IMR-90 (cell line): ENCODE data around the gene SNX27. TPM values are rescaled to one million over a fixed set of nuclear protein-coding genes. Genes with fewer than 3 reads are reported as not detected.

Experiments used
- ATAC-seq: fragments of 200-7000 bp; cut with Tn5 transposase; 2 replicates; pipeline ENCODE4 v1.9.1; 2020; ENCODE audit warnings: low read depth, mild to moderate bottlenecking, moderate library complexity
- BruUV-seq: library from RNA; stranded (reverse); fragments of 400-500 nt; replicated peaks from 2 replicates; lab custom pipeline; 2021; lab: Mats Ljungman, UMichigan
- CTCF ChIA-PET: fragments of 300-600 bp; formaldehyde crosslinking; extraction: SDS; loops from one replicate; lab custom pipeline; 2021; ENCODE audit warnings: antibody characterized with exemption; lab: Yijun Ruan, JAX
- POLR2A ChIA-PET: fragments of 300-600 bp; sonication (Branson Sonifier 250); formaldehyde crosslinking; loops from one replicate; lab custom pipeline; 2022; ENCODE audit warnings: antibody characterized with exemption; ENCODE audit not compliant: unreplicated experiment; lab: Charles Lee
- DNase-seq: peaks from one replicate; pipeline ENCODE4 v3.0.0; 2013
- H2AFZ ChIP-seq: replicated peaks from 2 replicates; pipeline ENCODE3; 2013; ENCODE audit warnings: low read length, mild to moderate bottlenecking; ENCODE audit not compliant: poor library complexity
- H2AK5ac ChIP-seq: 2 replicates; pipeline ENCODE4 v1.6.1; 2013; ENCODE audit warnings: low read depth, low read length, inconsistent platforms
- H2AK9ac ChIP-seq: replicated peaks from 2 replicates; pipeline ENCODE3; 2013; ENCODE audit warnings: mild to moderate bottlenecking, low read depth, low read length, moderate library complexity; ENCODE audit not compliant: poor library complexity
- H2BK120ac ChIP-seq: 2 replicates; pipeline ENCODE4 v1.6.1; 2013; ENCODE audit warnings: low read depth, low read length, inconsistent platforms
- H2BK15ac ChIP-seq: 3 replicates; pipeline ENCODE4 v1.6.1; 2013; ENCODE audit warnings: low read depth, low read length, inconsistent platforms
- H2BK20ac ChIP-seq: 2 replicates; pipeline ENCODE4 v1.6.1; 2013; ENCODE audit warnings: low read depth, mild to moderate bottlenecking, inconsistent platforms, low read length, moderate library complexity
- H2BK5ac ChIP-seq: 2 replicates; pipeline ENCODE4 v1.6.1; 2013; ENCODE audit warnings: mild to moderate bottlenecking, low read depth, low read length, inconsistent platforms; ENCODE audit not compliant: poor library complexity, severe bottlenecking
- H3K14ac ChIP-seq: replicated peaks from 2 replicates; pipeline ENCODE4 v1.6.1; 2013; ENCODE audit warnings: low read depth, low read length, inconsistent platforms
- H3K18ac ChIP-seq: 2 replicates; pipeline ENCODE4 v1.6.1; 2013; ENCODE audit warnings: low read depth, low read length, control low read depth
- H3K23ac ChIP-seq: 2 replicates; pipeline ENCODE4 v1.6.1; 2013; ENCODE audit warnings: low read depth, low read length, inconsistent platforms
- H3K27ac ChIP-seq: 2 replicates; pipeline ENCODE4 v1.5.1; 2013; ENCODE audit warnings: mild to moderate bottlenecking, control low read depth, low read length; ENCODE audit not compliant: insufficient read depth
- H3K27me3 ChIP-seq: 2 replicates; pipeline ENCODE4 v1.6.1; 2013; ENCODE audit warnings: low read length; ENCODE audit not compliant: control insufficient read depth, insufficient read depth
- H3K36me3 ChIP-seq: 2 replicates; pipeline ENCODE4 v1.6.1; 2013; ENCODE audit warnings: low read length, mixed read lengths; ENCODE audit not compliant: control insufficient read depth, insufficient read depth
- H3K4ac ChIP-seq: 2 replicates; pipeline ENCODE4 v1.6.1; 2013; ENCODE audit warnings: low read depth, low read length, inconsistent platforms
- H3K4me1 ChIP-seq: 2 replicates; pipeline ENCODE4 v1.6.1; 2013; ENCODE audit warnings: low read length, mixed read lengths; ENCODE audit not compliant: control insufficient read depth, insufficient read depth
- H3K4me2 ChIP-seq: 2 replicates; pipeline ENCODE4 v1.6.1; 2013; ENCODE audit warnings: low read depth, mild to moderate bottlenecking, control low read depth, low read length, moderate library complexity
- H3K4me3 ChIP-seq: 2 replicates; pipeline ENCODE4 v1.5.1; 2013; ENCODE audit warnings: low read depth, mild to moderate bottlenecking, control low read depth, low read length, moderate library complexity; ENCODE audit not compliant: insufficient read depth
- H3K56ac ChIP-seq: 2 replicates; pipeline ENCODE4 v1.6.1; 2013; ENCODE audit warnings: low read length, inconsistent platforms; ENCODE audit not compliant: insufficient read depth; ENCODE audit errors: extremely low read depth
- H3K79me1 ChIP-seq, 2 experiments: 2 replicates each; pipeline ENCODE4 v1.6.1; 2013; ENCODE audit warnings: low read length in 2 of 2, inconsistent platforms in 1 of 2, low read depth in 1 of 2
- H3K9ac ChIP-seq: 2 replicates; pipeline ENCODE4 v1.6.1; 2013; ENCODE audit warnings: low read depth, low read length, control low read depth
- H3K9me1 ChIP-seq: 2 replicates; pipeline ENCODE4 v1.6.1; 2013; ENCODE audit warnings: low read length, inconsistent platforms; ENCODE audit not compliant: insufficient read depth
- H3K9me3 ChIP-seq: 2 replicates; pipeline ENCODE4 v1.6.1; 2013; ENCODE audit warnings: low read length; ENCODE audit not compliant: control insufficient read depth, insufficient read depth
- H4K20me1 ChIP-seq: 2 replicates; pipeline ENCODE4 v1.6.1; 2013; ENCODE audit warnings: low read length, inconsistent platforms; ENCODE audit not compliant: insufficient read depth
- H4K5ac ChIP-seq: 2 replicates; pipeline ENCODE4 v1.6.1; 2013; ENCODE audit warnings: mild to moderate bottlenecking, low read depth, low read length, control low read depth
- H4K8ac ChIP-seq, 2 experiments: 2 replicates each; pipeline ENCODE4 v1.6.1; 2013; ENCODE audit warnings: low read depth in 2 of 2, low read length in 2 of 2, control low read depth in 1 of 2, inconsistent platforms in 1 of 2
- H4K91ac ChIP-seq: 2 replicates; pipeline ENCODE4 v1.6.1; 2013; ENCODE audit warnings: low read depth, low read length, inconsistent platforms; ENCODE audit not compliant: insufficient read depth
- CEBPB ChIP-seq: IDR thresholded peaks from 2 replicates; pipeline ENCODE4 v1.6.1; 2012; ENCODE audit warnings: low read depth, low read length, improper control_type of control experiment
- WGBS, 2 experiments: methylation state at CpG; one replicate each; pipeline versions ENCODE4 v1.1.5 to v1.1.7; 2013; ENCODE audit warnings: missing lambda C conversion rate in 2 of 2; ENCODE audit not compliant: insufficient read length in 1 of 2; ENCODE audit errors: extremely low coverage in 2 of 2; 5-methylcytosine and 5-hydroxymethylcytosine counted together
- dilution Hi-C: fragments of 300-500 bp; cut with HindIII; formaldehyde crosslinking; loops from one replicate; pipeline ENCODE4 v1.14.3; 2018; ENCODE audit warnings: low sequenced_read_pairs; ENCODE audit not compliant: unreplicated experiment
- in situ Hi-C: fragments of 300-500 bp; cut with MboI; formaldehyde crosslinking; loops from 3 replicates; pipeline ENCODE4 v1.14.3; 2019; ENCODE audit warnings: low sequenced_read_pairs, inconsistent platforms, mixed read lengths
- intact Hi-C: fragments of 100-400 bp; cut with micrococcal nuclease; formaldehyde crosslinking; loops from 2 replicates; pipeline ENCODE4 v1.10.0; 2022
- polyA plus RNA-seq, 3 experiments: library from polyadenylated mRNA; depleted of rRNA; stranded (reverse); fragments of >200 nt; gene quantifications; 2 replicates each; pipeline ENCODE4 v1.2.3, GENCODE V29; 2012; ENCODE audit warnings: low replicate concordance in 1 of 3
- total RNA-seq: library from RNA; depleted of rRNA; stranded (reverse); fragments of >200 nt; gene quantifications from 2 replicates; pipeline ENCODE4 v1.2.3, GENCODE V29; 2012
- TF ChIP-seq, protein P1 (sequence below): conservative IDR thresholded peaks from 2 replicates; pipeline ENCODE4 v1.5.1; 2012; ENCODE audit warnings: mild to moderate bottlenecking, low read depth, low read length, improper control_type of control experiment

The SNX27 gene
- total and polyA plus RNA-seq, 2 of the 4 experiments (the other 2 are of a cell fraction), result 12.3 to 25.6 TPM

DNA sequence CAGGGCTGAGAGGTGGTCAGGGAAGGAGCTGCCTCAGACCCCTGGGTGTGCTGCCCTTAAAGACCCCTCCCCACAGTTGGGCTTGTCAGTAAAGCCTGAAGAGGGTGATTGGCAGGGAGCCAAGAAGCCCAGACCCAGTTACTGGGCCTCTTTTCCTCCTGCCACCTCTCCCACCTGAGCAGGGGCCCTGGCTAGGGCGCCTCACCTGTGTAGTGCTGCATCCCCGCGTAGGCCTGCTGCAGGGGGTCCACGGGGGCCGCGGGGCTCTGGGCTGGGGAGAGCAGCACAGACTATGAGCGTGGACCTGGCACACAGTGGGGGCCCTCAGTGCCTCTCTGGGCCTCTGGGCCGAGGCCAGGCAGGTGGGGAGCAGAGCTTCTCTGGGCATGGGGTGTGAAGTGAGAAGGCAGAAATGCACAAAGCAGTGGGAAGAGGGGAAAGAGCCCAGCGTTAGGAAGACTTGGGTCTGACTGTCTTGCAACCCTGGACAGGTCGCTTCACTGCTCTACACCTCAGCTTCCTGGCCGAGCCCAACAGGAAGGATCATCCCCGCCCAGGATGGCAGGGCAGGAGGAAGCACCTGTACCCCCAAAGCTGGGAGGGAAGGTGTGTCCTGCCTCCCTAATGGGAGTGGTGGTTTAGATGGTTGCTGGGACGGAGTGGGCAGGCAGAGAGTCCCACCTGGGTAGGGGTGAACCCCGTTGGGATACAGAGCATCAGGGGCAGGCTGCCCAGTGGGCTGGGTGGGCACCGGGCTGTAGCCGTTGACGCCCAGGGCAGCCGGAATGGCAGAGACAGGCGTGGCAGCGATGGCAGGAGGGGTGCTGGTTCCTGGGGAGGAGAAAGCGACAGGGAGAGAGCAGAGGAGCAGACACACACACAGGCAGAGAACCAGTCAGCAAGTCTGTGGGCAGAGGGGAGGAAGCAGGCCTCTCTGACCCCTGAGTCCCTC, 94.9 kb downstream of the SNX27 start:
- intact Hi-C loops, result no loop called here
- no peak overlapping the region for H4K5ac ChIP-seq
- ATAC-seq, result no peak

More for the DNA sequence above, 94.9 kb downstream of the SNX27 start:
- no peak overlapping the region for H3K14ac ChIP-seq
- no peak overlapping the region for H3K4ac ChIP-seq
- no peak overlapping the region for H2AK9ac ChIP-seq
- 81% methylated on average over 8 of the region's 21 CpGs; no CpG with 5 or more reads in 1 of the 2 experiments for WGBS, 2 experiments
- in situ Hi-C loops, result no loop called here
- no peak overlapping the region for H3K56ac ChIP-seq
- H3K18ac ChIP-seq, result no peak overlapping the region
- H4K8ac ChIP-seq, result no peak overlapping the region
- H4K20me1 ChIP-seq, result no peaks in the 10 kb centered on the region; the same call in 1 of the 2 replicates
- H3K9ac ChIP-seq, result no peak overlapping the region
- no peak overlapping the region for H2AK5ac ChIP-seq
- no TSS peak for BruUV-seq
- no peak overlapping the region for H2AFZ ChIP-seq
- no peak overlapping the region for H2BK15ac ChIP-seq
- no peak for TF ChIP-seq CEBPB
- TF ChIP-seq, protein P1, sequence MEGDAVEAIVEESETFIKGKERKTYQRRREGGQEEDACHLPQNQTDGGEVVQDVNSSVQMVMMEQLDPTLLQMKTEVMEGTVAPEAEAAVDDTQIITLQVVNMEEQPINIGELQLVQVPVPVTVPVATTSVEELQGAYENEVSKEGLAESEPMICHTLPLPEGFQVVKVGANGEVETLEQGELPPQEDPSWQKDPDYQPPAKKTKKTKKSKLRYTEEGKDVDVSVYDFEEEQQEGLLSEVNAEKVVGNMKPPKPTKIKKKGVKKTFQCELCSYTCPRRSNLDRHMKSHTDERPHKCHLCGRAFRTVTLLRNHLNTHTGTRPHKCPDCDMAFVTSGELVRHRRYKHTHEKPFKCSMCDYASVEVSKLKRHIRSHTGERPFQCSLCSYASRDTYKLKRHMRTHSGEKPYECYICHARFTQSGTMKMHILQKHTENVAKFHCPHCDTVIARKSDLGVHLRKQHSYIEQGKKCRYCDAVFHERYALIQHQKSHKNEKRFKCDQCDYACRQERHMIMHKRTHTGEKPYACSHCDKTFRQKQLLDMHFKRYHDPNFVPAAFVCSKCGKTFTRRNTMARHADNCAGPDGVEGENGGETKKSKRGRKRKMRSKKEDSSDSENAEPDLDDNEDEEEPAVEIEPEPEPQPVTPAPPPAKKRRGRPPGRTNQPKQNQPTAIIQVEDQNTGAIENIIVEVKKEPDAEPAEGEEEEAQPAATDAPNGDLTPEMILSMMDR, result no peak
- no peak overlapping the region for H3K23ac ChIP-seq
- H3K27me3 ChIP-seq, result peaks cover 13% of the 10 kb centered on the region
- ChIA-PET POLR2A (no interaction called here), CTCF (interaction anchor here (0.6 kb wide), 1 partner anchor 13 kb away, joined by 4 read pairs; no protein-coding TSS in a partner anchor)
- no peaks in the 10 kb centered on the region for H3K4me1 ChIP-seq
- no peaks in the 10 kb centered on the region for H3K9me1 ChIP-seq
- peaks cover 4% of the 10 kb centered on the region; the same call in 1 of the 2 replicates for H3K36me3 ChIP-seq
- H3K27ac ChIP-seq, result no peak overlapping the region
- no peak overlapping the region for H2BK20ac ChIP-seq
- no peak overlapping the region for H2BK5ac ChIP-seq
- dilution Hi-C loops, result no loop called here
- H4K91ac ChIP-seq, result no peak overlapping the region
- H3K4me3 ChIP-seq, result no peak overlapping the region
- no peaks in the 10 kb centered on the region for H3K9me3 ChIP-seq
- H3K79me1 ChIP-seq, result no peaks in the 10 kb centered on the region
- no peak for DNase-seq
- no peak overlapping the region for H2BK120ac ChIP-seq
- no peak overlapping the region for H3K4me2 ChIP-seq
